ENCODE data around the gene GAN.

GRCh38 chr16:81432937-81433557 is 118.3 kb downstream of the GAN start:
- TF ChIP-seq CTCF (IDR thresholded peaks at IDR 0.05; ENCODE audit: low read depth, low read length, poor library complexity, severe bottlenecking): no peak
- TF ChIP-seq EZH2phosphoT487 (IDR thresholded peaks at IDR 0.05; ENCODE audit: borderline replicate concordance, low read length): no peak
